ENCODE measurements around the gene FDX1. TPM values are rescaled to one million over a fixed set of nuclear protein-coding genes. Genes with fewer than 3 reads are reported as not detected.

The FDX1 gene
- total and polyA plus RNA-seq, 7 experiments from 2014 or later = 7.7 to 18.5 (median 10.9) TPM

GRCh38 chr11:110479108-110480101, 49.7 kb downstream of the FDX1 start:
- no peak overlapping the region for H3K4me3 ChIP-seq (ENCODE audit: low read length)
- POLR2A ChIA-PET = interaction anchor here (0.6 to 0.8 kb wide), 2 partner anchors 362 to 703 kb away, joined by 3 to 7 read pairs; no protein-coding TSS in a partner anchor
- H3K9me3 Mint-ChIP-seq = peaks cover 0 to 1% (median 0%) of the 10 kb centered on the region in 11 donors
- H3K9me3 ChIP-seq (ENCODE audit: control insufficient read depth in 2 of 3, low read length in 3 of 3) = no peaks in the 10 kb centered on the region
- CTCF ChIA-PET = interaction anchor here (0.8 kb wide), 1 partner anchor 751 kb away, joined by 3 read pairs; no protein-coding TSS in a partner anchor
- no peak overlapping the region for H3K4me3 Mint-ChIP-seq
- peaks cover 0 to 7% (median 0%) of the 10 kb centered on the region in 5 donors for H3K27me3 Mint-ChIP-seq
- H3K36me3 Mint-ChIP-seq = no peaks in the 10 kb centered on the region
- H3K4me1 Mint-ChIP-seq = peaks cover 0 to 14% (median 4%) of the 10 kb centered on the region in 7 donors
- H3K27ac ChIP-seq (ENCODE audit: low read depth, low read length) = no peak overlapping the region
- ATAC-seq = peak; percentile 36
- H3K27ac Mint-ChIP-seq = no peak overlapping the region
- DNase-seq = peak in 1 of 9 donors; percentile 1
- H3K36me3 ChIP-seq (ENCODE audit: control insufficient read depth in 2 of 3, insufficient read depth in 3 of 3, low read length in 3 of 3) = no peaks in the 10 kb centered on the region
- H3K4me1 ChIP-seq (ENCODE audit: control insufficient read depth in 2 of 2, insufficient read depth in 2 of 2, low read length in 2 of 2) = no peaks in the 10 kb centered on the region
- no peaks in the 10 kb centered on the region for H3K27me3 ChIP-seq (ENCODE audit: control insufficient read depth in 2 of 2, insufficient read depth in 2 of 2, low read length in 2 of 2)
- intact Hi-C loops (cut with micrococcal nuclease) = no loop called here

- ChIA-PET POLR2A (no interaction called here), CTCF (no interaction called here)
- Mint-ChIP-seq H3K4me1 (peaks cover 0 to 13% (median 4%) of the 10 kb centered on the region in 7 donors), H3K4me3 (no peak overlapping the region), H3K36me3 (no peaks in the 10 kb centered on the region), H3K27me3 (peaks cover 0 to 7% (median 4%) of the 10 kb centered on the region in 5 donors), H3K9me3 (no peaks in the 10 kb centered on the region), H3K27ac (no peak overlapping the region)
- Histone ChIP-seq H3K4me1 (ENCODE audit: control insufficient read depth in 2 of 2, insufficient read depth in 2 of 2, low read length in 2 of 2) (no peaks in the 10 kb centered on the region), H3K4me3 (ENCODE audit: low read length) (no peak overlapping the region), H3K27me3 (ENCODE audit: control insufficient read depth in 2 of 2, insufficient read depth in 2 of 2, low read length in 2 of 2) (no peaks in the 10 kb centered on the region), H3K9me3 (ENCODE audit: control insufficient read depth in 2 of 3, low read length in 3 of 3) (no peaks in the 10 kb centered on the region), H3K36me3 (ENCODE audit: control insufficient read depth in 2 of 3, insufficient read depth in 3 of 3, low read length in 3 of 3) (no peaks in the 10 kb centered on the region), H3K27ac (ENCODE audit: low read depth, low read length) (no peak overlapping the region)
- intact Hi-C loops (cut with micrococcal nuclease) = no loop called here
- ATAC-seq (no peak), DNase-seq (no peak)
These were observed 51.8 kb downstream of the FDX1 start for GRCh38 chr11:110481523-110481922.

GRCh38 chr11:110486156-110486555, 56.4 kb downstream of the FDX1 start:
- no peaks in the 10 kb centered on the region for H3K9me3 Mint-ChIP-seq
- POLR2A ChIA-PET = no interaction called here
- Histone ChIP-seq H3K27me3 (ENCODE audit: control insufficient read depth in 2 of 2, insufficient read depth in 2 of 2, low read length in 2 of 2) (no peaks in the 10 kb centered on the region), H3K4me1 (ENCODE audit: control insufficient read depth in 2 of 2, insufficient read depth in 2 of 2, low read length in 2 of 2) (no peaks in the 10 kb centered on the region), H3K36me3 (ENCODE audit: control insufficient read depth in 2 of 3, insufficient read depth in 3 of 3, low read length in 3 of 3) (no peaks in the 10 kb centered on the region), H3K4me3 (ENCODE audit: low read length) (no peak overlapping the region), H3K27ac (ENCODE audit: low read depth, low read length) (no peak overlapping the region), H3K9me3 (ENCODE audit: control insufficient read depth in 2 of 3, low read length in 3 of 3) (no peaks in the 10 kb centered on the region)
- no peak overlapping the region for H3K27ac Mint-ChIP-seq
- CTCF ChIA-PET = no interaction called here
- intact Hi-C loops (cut with micrococcal nuclease) = no loop called here
- peaks cover 0 to 4% (median 0%) of the 10 kb centered on the region in 7 donors for H3K4me1 Mint-ChIP-seq
- H3K27me3 Mint-ChIP-seq = peaks cover 0 to 7% (median 4%) of the 10 kb centered on the region in 5 donors
- H3K4me3 Mint-ChIP-seq = no peak overlapping the region
- DNase-seq (no peak), ATAC-seq (no peak)
- H3K36me3 Mint-ChIP-seq = no peaks in the 10 kb centered on the region

- peaks cover 0 to 12% (median 0%) of the 10 kb centered on the region in 5 donors for H3K36me3 Mint-ChIP-seq
- ChIA-PET POLR2A (no interaction called here), CTCF (no interaction called here)
- no peaks in the 10 kb centered on the region for H3K4me1 ChIP-seq (ENCODE audit: control insufficient read depth in 2 of 2, insufficient read depth in 2 of 2, low read length in 2 of 2)
- ATAC-seq (no peak), DNase-seq (no peak)
- no peak overlapping the region for H3K4me3 Mint-ChIP-seq
- H3K27me3 Mint-ChIP-seq = peaks cover 0 to 9% (median 2%) of the 10 kb centered on the region in 5 donors
- H3K9me3 Mint-ChIP-seq = peaks cover 0 to 7% (median 0%) of the 10 kb centered on the region in 11 donors
- peaks cover 0 to 4% (median 0%) of the 10 kb centered on the region in 7 donors for H3K4me1 Mint-ChIP-seq
- intact Hi-C loops (cut with micrococcal nuclease) = no loop called here
- no peaks in the 10 kb centered on the region for H3K9me3 ChIP-seq (ENCODE audit: control insufficient read depth in 2 of 3, low read length in 3 of 3)
- no peaks in the 10 kb centered on the region for H3K36me3 ChIP-seq (ENCODE audit: control insufficient read depth in 2 of 3, insufficient read depth in 3 of 3, low read length in 3 of 3)
- no peak overlapping the region for H3K4me3 ChIP-seq (ENCODE audit: low read length)
- H3K27ac ChIP-seq (ENCODE audit: low read depth, low read length) = no peak overlapping the region
- no peaks in the 10 kb centered on the region for H3K27me3 ChIP-seq (ENCODE audit: control insufficient read depth in 2 of 2, insufficient read depth in 2 of 2, low read length in 2 of 2)
- H3K27ac Mint-ChIP-seq = no peak overlapping the region
These were observed 58.7 kb downstream of the FDX1 start for GRCh38 chr11:110488446-110488845.

- ChIA-PET POLR2A (no interaction called here), CTCF (no interaction called here)
- Mint-ChIP-seq H3K36me3 (peaks cover 0 to 13% (median 0%) of the 10 kb centered on the region in 5 donors), H3K4me1 (peaks cover 0 to 2% (median 0%) of the 10 kb centered on the region in 7 donors), H3K27me3 (peaks cover 0 to 20% (median 9%) of the 10 kb centered on the region in 5 donors), H3K27ac (no peak overlapping the region), H3K9me3 (peaks cover 0 to 8% (median 0%) of the 10 kb centered on the region in 11 donors), H3K4me3 (no peak overlapping the region)
- Histone ChIP-seq H3K9me3 (ENCODE audit: control insufficient read depth in 2 of 3, low read length in 3 of 3) (no peaks in the 10 kb centered on the region), H3K27me3 (ENCODE audit: control insufficient read depth in 2 of 2, insufficient read depth in 2 of 2, low read length in 2 of 2) (no peaks in the 10 kb centered on the region), H3K36me3 (ENCODE audit: control insufficient read depth in 2 of 3, insufficient read depth in 3 of 3, low read length in 3 of 3) (no peaks in the 10 kb centered on the region), H3K4me3 (ENCODE audit: low read length) (no peak overlapping the region), H3K27ac (ENCODE audit: low read depth, low read length) (no peak overlapping the region), H3K4me1 (ENCODE audit: control insufficient read depth in 2 of 2, insufficient read depth in 2 of 2, low read length in 2 of 2) (no peaks in the 10 kb centered on the region)
- ATAC-seq = peak; percentile 57
- no peak for DNase-seq
- intact Hi-C loops (cut with micrococcal nuclease) = no loop called here
These were observed 61.1 kb downstream of the FDX1 start for GRCh38 chr11:110490886-110491285.

- peaks cover 0 to 13% (median 0%) of the 10 kb centered on the region in 5 donors for H3K36me3 Mint-ChIP-seq
- Histone ChIP-seq H3K27ac (ENCODE audit: low read depth, low read length) (no peak overlapping the region), H3K4me3 (ENCODE audit: low read length) (no peak overlapping the region), H3K9me3 (ENCODE audit: control insufficient read depth in 2 of 3, low read length in 3 of 3) (no peaks in the 10 kb centered on the region), H3K36me3 (ENCODE audit: control insufficient read depth in 2 of 3, insufficient read depth in 3 of 3, low read length in 3 of 3) (no peaks in the 10 kb centered on the region), H3K27me3 (ENCODE audit: control insufficient read depth in 2 of 2, insufficient read depth in 2 of 2, low read length in 2 of 2) (no peaks in the 10 kb centered on the region), H3K4me1 (ENCODE audit: control insufficient read depth in 2 of 2, insufficient read depth in 2 of 2, low read length in 2 of 2) (no peaks in the 10 kb centered on the region)
- intact Hi-C loops (cut with micrococcal nuclease) = no loop called here
- H3K27me3 Mint-ChIP-seq = peaks cover 0 to 20% (median 4%) of the 10 kb centered on the region in 5 donors
- DNase-seq (no peak), ATAC-seq (no peak)
- H3K4me1 Mint-ChIP-seq = no peaks in the 10 kb centered on the region
- peaks cover 0 to 8% (median 0%) of the 10 kb centered on the region in 11 donors for H3K9me3 Mint-ChIP-seq
- ChIA-PET POLR2A (no interaction called here), CTCF (no interaction called here)
- H3K4me3 Mint-ChIP-seq = no peak overlapping the region
- no peak overlapping the region for H3K27ac Mint-ChIP-seq
These were observed 62.0 kb downstream of the FDX1 start for GRCh38 chr11:110491577-110492320.

Measured in naive thymus-derived CD4-positive, alpha-beta T cell (primary cell).